ENCODE results near the gene INCENP.
"Not testable (repeated sequence)": the region's sequence is repeated elsewhere in the genome, so short reads cannot be mapped to it uniquely, and the experiment has no call there.

The INCENP gene

DNA sequence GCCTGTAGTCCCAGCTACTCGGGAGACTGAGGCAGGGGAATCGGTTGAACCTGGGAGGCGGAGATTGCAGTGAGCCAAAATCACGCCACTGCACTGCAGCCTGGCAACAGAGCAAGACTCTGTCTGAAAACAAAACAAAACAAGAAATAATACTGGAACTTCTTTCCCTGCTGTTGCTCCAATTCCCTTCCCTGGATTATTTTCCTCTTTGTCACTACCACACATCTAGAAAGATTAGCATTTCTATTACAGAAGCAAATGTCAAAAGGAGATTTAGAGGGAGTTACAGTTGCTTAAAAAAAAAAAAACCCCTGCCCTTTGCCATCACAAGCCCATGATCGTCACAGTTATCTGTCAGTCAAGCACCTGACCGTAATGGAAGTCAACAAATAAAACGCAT, 48.5 kb downstream of the INCENP start:
- DNase-seq = no peak

DNA sequence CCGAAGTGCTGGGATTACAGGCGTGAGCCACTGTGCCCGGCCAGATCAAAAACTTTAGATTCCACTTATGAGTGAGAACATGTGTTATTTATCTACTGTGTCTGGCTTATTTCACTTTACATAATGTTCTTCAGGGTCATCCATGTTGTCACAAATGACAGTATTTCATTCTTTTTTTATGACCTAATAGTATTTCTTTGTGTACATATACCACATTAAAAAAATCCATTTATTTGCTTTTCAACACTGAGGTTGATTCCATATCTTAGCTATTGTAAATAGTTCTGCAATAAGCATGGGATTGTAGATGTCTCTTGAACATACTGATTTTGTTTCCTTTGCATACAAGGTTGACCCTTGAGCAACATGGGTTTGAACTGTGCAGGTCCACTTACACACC, 53.0 kb downstream of the INCENP start:
- DNase-seq = no peak

DNA sequence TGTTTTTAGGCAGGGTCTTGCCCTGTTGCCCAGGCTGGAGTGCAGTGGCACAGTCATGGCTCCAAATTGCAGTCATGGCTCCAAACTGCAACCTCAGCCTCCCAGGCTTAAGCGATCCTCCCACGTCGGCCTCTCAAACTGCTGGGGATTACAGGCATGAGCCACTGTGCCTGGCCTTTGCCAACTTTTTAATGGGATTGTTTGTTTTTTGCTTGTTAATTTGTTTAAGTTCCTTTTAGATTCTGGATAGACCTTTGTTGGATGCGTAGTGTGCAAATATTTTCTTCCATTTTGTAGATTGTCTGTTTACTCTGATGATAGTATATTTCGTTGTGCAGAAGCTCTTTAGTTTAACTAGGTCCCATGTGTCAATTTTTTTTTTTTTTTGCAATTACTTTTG, 56.2 kb downstream of the INCENP start:
- no peak for DNase-seq

DNA sequence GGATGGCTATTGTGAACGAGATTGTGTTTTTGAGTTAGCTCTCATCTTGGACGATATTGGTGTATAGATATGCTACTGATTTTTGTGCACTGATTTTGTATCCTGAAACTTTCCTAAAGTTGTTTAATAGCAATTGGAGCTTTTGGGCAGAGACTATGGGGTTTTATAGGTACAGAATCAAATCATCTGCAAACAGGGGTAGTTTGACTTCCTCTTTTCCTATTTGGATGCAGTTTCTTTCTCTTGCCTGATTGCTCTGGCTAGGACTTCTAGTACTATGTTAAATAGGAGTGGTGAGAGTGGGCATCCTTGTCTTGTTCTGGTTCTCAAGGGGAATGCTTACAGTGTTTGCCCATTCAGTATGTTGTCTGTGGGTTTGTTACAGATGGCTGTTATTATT, 57.3 kb downstream of the INCENP start:
- no peak for DNase-seq

DNA sequence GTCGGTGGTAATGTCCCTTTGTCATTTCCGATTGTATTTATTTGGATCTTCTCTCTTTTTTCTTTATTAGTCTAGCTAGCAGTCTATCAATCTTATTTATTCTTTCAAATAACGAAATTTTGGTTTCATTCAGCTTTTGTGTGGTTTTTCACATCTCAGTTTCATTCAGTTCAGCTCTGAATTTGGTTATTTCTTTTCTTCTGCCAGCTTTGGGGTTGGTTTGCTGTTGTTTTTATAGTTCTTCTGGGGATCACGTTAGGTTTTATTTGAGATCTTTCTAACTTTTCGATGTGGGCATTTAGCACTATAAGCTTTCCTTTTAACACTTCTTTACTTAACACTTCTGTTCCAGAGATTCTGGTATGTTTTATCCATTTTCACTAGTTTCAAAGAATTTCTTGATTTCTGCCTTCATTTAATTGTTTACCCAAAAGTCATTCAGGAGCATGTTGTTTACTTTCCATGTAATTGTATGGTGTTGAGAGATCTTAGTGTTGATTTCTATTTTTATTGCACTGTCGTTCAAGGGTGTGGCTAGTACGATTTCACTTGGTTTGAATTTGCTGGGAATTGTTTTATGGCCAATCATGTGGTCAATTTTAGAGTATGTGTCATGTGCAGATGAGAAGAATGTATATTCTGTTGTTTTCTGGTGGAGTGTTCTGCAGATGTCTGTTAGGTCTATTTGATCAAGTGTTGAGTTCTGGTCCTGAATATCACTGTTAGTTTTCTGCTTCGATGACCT, 58.5 kb downstream of the INCENP start:
- no peak for DNase-seq

DNA sequence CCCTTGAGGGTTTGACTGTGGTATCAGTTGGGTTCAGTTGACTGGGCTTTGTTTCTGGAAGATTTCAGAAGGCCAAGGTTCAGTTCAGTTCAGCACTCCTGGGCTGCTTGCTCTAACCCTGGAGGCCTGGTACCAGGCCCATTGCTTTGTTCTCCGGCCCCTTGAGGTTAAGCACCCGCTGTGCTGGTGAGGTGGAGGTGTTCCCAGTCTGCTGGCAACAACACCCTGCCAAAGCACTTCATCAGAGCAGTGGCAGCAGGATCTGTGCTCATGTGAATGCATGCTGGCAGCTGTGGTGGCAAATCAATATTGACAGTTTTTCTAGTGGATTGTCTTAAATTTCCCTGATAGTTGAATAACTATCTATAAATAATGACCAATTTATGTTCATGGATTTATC, 62.4 kb downstream of the INCENP start:
- DNase-seq = no peak

DNA sequence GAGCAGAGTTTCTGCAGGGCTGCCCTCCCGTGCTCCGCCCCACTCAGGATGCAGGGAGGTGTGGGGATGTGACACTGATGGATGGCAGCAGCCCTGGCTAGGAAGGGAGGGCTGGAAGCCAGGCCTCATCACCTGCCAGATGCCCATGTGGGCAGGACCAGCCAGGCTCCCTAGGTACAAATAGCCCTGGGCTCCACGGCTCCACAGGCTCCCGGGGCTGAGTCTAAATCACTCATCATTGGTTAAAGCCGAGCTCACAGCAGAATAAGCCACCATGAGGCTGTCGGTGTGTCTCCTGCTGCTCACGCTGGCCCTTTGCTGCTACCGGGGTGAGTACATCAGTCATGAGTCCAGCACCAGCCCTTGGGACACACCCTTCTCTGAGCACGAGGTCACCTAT, 66.2 kb downstream of the INCENP start, which contains the start of gene SCGB1D1:
SCGB1D1 (plus strand) TSS at position 206 of the 400 bp plus-strand sequence; CDS start at position 275, 69 bp downstream.
- no peak for DNase-seq

DNA sequence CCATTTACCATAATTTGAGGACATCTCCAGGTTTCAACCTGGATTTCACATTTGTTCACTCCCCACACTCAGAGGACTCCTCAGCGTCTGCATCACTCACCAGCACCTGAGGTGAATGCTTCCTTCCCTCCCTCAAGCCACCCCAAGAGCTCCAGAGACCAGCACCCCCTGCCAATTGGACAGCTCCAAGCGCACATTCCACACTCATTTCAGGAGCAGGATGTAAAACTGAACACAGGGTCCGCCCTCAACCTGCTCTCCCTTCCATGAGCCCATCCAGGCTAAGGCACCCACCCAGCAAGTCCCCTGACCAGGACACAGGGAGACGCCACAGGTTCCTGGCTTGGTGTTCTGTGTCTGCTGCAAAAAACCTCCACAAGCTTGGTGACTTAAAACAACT, 70.1 kb downstream of the INCENP start:
- no peak for DNase-seq

DNA sequence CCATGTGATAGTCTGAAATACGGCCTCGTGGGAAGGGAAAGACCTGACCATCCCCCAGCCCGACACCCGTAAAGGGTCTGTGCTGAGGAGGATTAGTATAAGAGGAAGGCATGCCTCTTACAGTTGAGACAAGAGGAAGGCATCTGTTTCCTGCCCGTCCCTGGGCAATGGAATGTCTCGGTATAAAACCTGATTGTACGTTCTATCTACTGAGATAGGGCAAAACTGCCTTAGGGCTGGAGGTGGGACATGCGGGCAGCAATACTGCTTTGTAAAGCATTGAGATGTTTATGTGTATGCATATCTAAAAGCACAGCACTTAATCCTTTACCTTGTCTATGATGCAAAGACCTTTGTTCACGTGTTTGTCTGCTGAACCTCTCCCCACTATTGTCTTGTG, 71.2 kb downstream of the INCENP start:
- not testable (repeated sequence) for DNase-seq

DNA sequence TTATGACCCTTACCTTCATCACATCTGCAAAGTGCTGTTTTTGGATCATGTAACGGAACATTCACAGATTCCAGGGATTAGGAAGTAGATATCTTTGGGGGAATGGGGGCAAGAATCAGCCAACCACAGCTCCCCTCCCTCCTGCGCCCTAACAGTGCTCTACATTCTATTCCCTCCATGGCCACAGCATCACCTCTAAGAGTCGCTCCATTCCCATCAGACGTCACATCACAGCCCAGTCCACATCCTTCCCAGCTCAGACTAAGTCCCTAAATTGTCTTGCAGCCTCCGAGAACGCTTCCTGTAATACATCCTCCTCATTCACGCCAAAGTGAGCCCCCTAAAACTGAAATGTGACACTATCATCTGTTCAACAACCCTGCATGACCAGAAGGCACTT, 72.1 kb downstream of the INCENP start:
- no peak for DNase-seq

DNA sequence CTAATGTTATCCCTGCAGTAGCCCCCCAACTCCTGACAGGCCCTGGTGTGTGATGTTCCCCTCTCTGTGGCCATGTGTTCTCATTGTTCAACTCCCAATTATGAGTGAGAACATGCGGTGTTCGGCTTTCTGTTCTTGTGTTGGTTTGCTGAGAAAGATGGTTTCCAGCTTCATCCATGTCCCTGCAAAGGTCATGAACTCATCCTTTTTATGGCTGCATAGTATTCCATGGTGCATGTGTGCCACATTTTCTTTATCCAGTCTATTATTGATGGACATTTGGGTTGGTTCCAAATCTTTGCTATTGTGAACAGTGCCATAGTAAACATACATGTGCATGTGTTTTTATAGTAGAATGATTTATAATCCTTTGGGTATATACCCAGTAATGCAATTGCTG, 73.6 kb downstream of the INCENP start:
- DNase-seq = not testable (repeated sequence)

DNA sequence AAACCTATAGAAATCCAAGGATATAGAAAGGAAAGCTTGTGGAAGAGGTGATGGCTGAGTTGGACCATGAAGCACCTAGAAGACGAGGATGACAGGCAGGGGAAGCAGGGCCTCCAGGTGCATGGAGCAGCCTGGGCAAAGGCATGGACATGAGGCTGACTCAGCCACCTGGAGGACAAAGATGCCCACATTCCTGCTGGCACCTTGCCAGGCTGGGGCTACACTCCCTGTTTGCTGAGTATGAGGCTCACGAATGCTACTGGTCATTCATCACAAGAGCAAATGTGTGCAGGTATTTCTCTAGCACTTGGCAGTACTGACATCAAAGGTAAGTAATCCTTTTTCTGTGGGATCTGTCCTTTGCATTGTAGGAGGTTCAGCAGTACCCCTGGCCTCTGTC, 77.6 kb downstream of the INCENP start:
- DNase-seq = no peak

Measured in central memory CD4-positive, alpha-beta T cell (primary cell).